Activated naive CD4-positive, alpha-beta T cell treated with anti-CD3 and anti-CD28 coated beads, Interleukin-2, amount 10 ng/mL, durations not matched to agents 7 days and 5 days (primary cell): ENCODE measurements around the gene SESN1.

Experiments used
- CTCF ChIA-PET: fragments of 350-600 bp; sonication (Branson Sonifier 250); formaldehyde crosslinking; loops from one replicate; lab custom pipeline; 2021; ENCODE audit warnings: antibody characterized with exemption; lab: Charles Lee
- DNase-seq: peaks from one replicate; pipeline ENCODE4 v3.0.0-alpha.2; 2020
- H3K27ac Mint-ChIP-seq: one replicate; pipeline ENCODE4 v1.8.0; 2021; ENCODE audit warnings: mild to moderate bottlenecking, moderate library complexity, mixed read lengths
- H3K27me3 Mint-ChIP-seq: one replicate; pipeline ENCODE4 v1.8.0; 2021; ENCODE audit warnings: mild to moderate bottlenecking, mixed read lengths
- H3K36me3 Mint-ChIP-seq: one replicate; pipeline ENCODE4 v1.8.0; 2021; ENCODE audit warnings: mixed read lengths
- H3K4me1 Mint-ChIP-seq: one replicate; pipeline ENCODE4 v1.8.0; 2021; ENCODE audit warnings: mixed read lengths
- H3K4me3 Mint-ChIP-seq: one replicate; pipeline ENCODE4 v1.8.0; 2021; ENCODE audit warnings: mild to moderate bottlenecking, moderate library complexity, mixed read lengths
- H3K9me3 Mint-ChIP-seq: one replicate; pipeline ENCODE4 v1.8.0; 2021; ENCODE audit warnings: mixed read lengths

SESN1 gene

GRCh38 chr6:109048670-109049415, 45.8 kb downstream of the SESN1 start:
- CTCF ChIA-PET: interaction anchor here (1.8 kb wide), 1 partner anchor 134 kb away, joined by 7 read pairs; no protein-coding TSS in a partner anchor

DNA sequence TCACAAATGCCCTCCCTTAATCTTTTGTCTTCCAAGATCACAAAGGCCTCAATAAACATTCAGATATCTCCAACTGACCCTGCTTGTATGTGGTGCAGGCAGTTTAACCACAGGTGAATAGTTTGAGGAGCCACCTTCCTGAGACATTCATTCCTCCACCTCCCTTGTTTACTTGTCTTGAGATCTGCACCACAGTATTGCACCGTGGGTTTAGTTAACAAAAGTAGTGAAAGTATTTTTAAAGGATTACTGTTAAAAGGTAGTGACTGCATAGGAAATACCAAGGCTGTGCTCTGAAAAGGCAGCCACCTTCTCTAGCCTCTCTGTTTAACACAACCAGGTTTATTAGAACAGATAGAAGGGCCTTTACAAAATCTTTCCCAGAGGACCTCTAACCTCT, 46.5 kb downstream of the SESN1 start:
- H3K9me3 Mint-ChIP-seq: no peaks in the 10 kb centered on the region
- CTCF ChIA-PET: no interaction called here
- H3K36me3 Mint-ChIP-seq: no peaks in the 10 kb centered on the region
- no peak overlapping the region for H3K4me3 Mint-ChIP-seq
- no peaks in the 10 kb centered on the region for H3K27me3 Mint-ChIP-seq
- no peaks in the 10 kb centered on the region for H3K4me1 Mint-ChIP-seq
- no peak overlapping the region for H3K27ac Mint-ChIP-seq
- no peak for DNase-seq

More at GRCh38 chr6:109048670-109049415, 45.8 kb downstream of the SESN1 start:
- DNase-seq: no peak
- Mint-ChIP-seq H3K27ac (no peak overlapping the region), H3K4me3 (no peak overlapping the region), H3K9me3 (no peaks in the 10 kb centered on the region), H3K4me1 (no peaks in the 10 kb centered on the region), H3K27me3 (no peaks in the 10 kb centered on the region), H3K36me3 (no peaks in the 10 kb centered on the region)

DNA sequence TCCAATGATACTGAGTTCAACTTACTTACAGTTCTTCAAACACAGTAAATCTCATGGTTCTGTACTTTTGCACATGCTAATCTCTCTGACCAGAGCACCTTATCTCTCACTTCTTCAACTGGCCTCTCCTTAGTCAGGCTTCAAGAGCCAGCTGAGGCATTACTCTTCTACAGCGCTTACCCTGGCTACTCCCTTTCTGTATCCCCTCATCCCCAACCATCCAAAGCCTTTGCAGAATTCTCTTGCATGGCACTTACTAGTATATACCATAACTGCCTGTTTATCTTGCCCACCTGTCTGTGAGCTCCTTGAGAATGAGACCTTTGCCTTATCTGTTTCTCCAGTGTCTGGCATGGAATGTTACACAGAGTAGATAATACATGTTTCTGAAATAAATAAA, 49.2 kb downstream of the SESN1 start:
- no peak overlapping the region for H3K27ac Mint-ChIP-seq
- no peaks in the 10 kb centered on the region for H3K9me3 Mint-ChIP-seq
- no peaks in the 10 kb centered on the region for H3K36me3 Mint-ChIP-seq
- no peaks in the 10 kb centered on the region for H3K4me1 Mint-ChIP-seq
- no peak for DNase-seq
- CTCF ChIA-PET: no interaction called here
- peaks cover 4% of the 10 kb centered on the region for H3K27me3 Mint-ChIP-seq
- no peak overlapping the region for H3K4me3 Mint-ChIP-seq

DNA sequence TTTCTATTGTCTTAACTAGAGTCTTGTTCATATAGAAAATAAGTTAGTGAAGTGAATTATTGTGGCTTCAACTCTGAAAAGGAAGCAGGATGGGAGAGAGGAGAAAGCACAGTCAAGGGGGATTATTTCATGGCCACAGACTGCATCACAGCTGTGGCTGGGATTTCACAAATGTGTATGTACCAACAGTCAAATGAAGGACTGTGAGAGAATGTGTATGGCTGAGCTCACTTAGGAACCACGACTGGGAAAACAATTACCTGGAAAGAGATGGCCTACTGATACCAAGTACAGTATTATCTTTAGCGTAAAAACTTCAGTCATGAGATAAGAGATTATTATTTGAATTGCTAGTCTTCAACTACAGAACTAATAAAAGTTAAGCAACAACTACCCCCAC, 54.9 kb downstream of the SESN1 start:
- CTCF ChIA-PET: no interaction called here

GRCh38 chr6:109038837-109039398, 55.7 kb downstream of the SESN1 start:
- DNase-seq: no peak
- no peaks in the 10 kb centered on the region for H3K36me3 Mint-ChIP-seq
- peaks cover 21% of the 10 kb centered on the region for H3K4me1 Mint-ChIP-seq
- H3K27me3 Mint-ChIP-seq: peaks cover 16% of the 10 kb centered on the region
- no peak overlapping the region for H3K4me3 Mint-ChIP-seq
- H3K27ac Mint-ChIP-seq: no peak overlapping the region
- no peaks in the 10 kb centered on the region for H3K9me3 Mint-ChIP-seq
- CTCF ChIA-PET: interaction anchor here (0.6 kb wide), 2 partner anchors 35 to 234 kb away, joined by 3 read pairs; no protein-coding TSS in a partner anchor

More for the DNA sequence above, 54.9 kb downstream of the SESN1 start:
- H3K27ac Mint-ChIP-seq: no peak overlapping the region
- DNase-seq: no peak
- H3K27me3 Mint-ChIP-seq: peaks cover 16% of the 10 kb centered on the region
- no peaks in the 10 kb centered on the region for H3K9me3 Mint-ChIP-seq
- no peaks in the 10 kb centered on the region for H3K36me3 Mint-ChIP-seq
- no peak overlapping the region for H3K4me3 Mint-ChIP-seq
- peaks cover 21% of the 10 kb centered on the region for H3K4me1 Mint-ChIP-seq

DNA sequence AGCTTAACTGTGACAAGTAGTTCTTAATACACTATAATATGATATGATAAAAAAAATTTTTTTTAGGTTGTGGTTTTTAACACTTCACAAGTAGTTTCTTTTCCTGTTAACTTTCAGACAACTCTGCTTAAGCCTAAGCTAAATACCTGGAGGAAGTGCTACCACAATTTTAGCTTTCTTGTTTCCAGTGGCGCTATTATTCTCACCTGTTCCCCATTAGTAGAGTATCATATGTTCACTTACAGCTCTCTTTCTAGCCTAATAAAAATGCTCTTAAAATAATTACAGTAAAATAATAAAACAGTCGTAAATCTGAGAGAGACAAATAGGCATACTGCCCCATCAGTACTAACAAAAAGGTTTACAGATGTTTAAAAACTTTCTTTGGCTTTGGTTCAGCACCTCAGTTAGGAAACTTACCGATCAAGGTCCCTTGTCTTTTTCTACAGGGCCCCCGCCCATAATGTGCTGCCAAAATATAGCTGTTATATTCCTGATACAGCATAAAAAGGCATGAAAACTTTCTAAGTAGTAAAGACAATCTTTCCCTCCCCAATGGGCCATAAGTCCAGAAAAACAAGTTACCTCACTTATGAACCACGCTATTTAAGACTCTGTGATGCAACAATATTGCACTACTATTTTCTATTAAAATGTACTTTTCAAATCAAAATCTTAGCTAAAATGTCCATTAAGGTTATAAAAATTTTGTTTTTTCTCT, 57.9 kb downstream of the SESN1 start:
- H3K36me3 Mint-ChIP-seq: no peaks in the 10 kb centered on the region
- CTCF ChIA-PET: interaction anchor here (0.8 to 1.4 kb wide), 3 partner anchors 22 to 122 kb away, joined by 3 to 7 read pairs (median 3); no protein-coding TSS in a partner anchor
- no peak overlapping the region for H3K4me3 Mint-ChIP-seq
- H3K4me1 Mint-ChIP-seq: peaks cover 21% of the 10 kb centered on the region
- no peak overlapping the region for H3K27ac Mint-ChIP-seq
- H3K27me3 Mint-ChIP-seq: peaks cover 11% of the 10 kb centered on the region
- no peak for DNase-seq
- H3K9me3 Mint-ChIP-seq: no peaks in the 10 kb centered on the region

DNA sequence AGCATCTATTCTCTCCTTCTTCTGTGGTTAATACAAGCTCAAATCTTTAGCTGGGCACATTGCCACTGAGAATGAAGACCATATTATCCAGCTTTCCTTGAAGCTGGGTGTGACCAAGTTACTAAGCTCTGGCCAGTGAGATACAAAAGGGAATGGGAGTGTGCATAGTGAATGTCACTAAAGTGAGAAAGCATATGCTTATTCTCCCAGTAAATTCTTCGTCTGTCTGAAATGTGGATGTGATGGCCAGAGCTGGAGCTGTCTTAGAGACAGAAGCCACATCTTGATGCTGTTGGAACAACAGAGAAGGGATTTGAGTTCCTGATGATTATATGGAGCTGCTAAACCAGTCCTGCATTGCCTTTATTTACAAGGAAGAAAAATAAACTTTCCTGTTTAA, 60.1 kb downstream of the SESN1 start:
- H3K27me3 Mint-ChIP-seq: peaks cover 12% of the 10 kb centered on the region
- peaks cover 21% of the 10 kb centered on the region for H3K4me1 Mint-ChIP-seq
- H3K36me3 Mint-ChIP-seq: no peaks in the 10 kb centered on the region
- no peak for DNase-seq
- H3K9me3 Mint-ChIP-seq: no peaks in the 10 kb centered on the region
- CTCF ChIA-PET: no interaction called here
- H3K27ac Mint-ChIP-seq: no peak overlapping the region
- no peak overlapping the region for H3K4me3 Mint-ChIP-seq

DNA sequence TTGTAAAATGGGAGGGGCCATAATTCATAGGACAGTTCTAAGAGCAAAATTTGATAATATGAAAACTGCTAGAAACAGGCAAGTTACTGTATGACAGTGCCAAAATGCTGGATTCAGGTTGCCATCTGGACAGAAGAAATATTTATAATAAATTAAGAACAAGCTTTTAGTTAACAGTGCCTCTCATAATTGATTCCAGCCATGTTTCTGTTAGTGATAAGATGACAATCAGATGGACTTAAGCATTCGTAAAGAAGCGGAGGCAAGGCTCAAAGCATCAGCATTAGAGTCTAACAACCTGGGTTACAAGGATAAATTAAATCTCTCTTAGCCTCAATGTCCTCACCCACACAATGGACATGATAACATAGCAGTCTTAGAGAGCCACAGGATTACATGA, 61.0 kb downstream of the SESN1 start:
- Mint-ChIP-seq H3K27ac (no peak overlapping the region), H3K36me3 (no peaks in the 10 kb centered on the region), H3K9me3 (no peaks in the 10 kb centered on the region), H3K27me3 (peaks cover 10% of the 10 kb centered on the region), H3K4me3 (no peak overlapping the region), H3K4me1 (peaks cover 23% of the 10 kb centered on the region)
- CTCF ChIA-PET: no interaction called here
- no peak for DNase-seq

DNA sequence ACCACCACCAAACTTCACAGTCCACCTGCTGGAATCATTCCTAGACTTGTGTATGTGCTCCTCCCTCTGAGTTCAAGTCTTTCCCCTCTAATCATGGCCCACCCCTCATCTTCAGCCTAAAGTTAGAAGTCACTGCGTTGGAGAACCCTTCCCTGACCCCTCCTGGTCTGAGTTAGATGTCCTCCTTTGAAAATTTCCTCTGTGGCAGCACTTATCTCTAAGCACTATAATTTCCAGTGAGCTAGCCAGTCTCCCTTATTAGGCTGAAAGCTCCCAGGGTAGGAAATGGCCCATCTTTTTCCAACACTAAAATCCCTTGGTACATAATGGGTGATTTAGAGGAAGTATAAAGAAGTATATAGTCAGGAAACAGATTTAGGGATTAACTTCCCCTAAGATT, 63.2 kb downstream of the SESN1 start:
- peaks cover 4% of the 10 kb centered on the region for H3K27me3 Mint-ChIP-seq
- no peak overlapping the region for H3K27ac Mint-ChIP-seq
- peaks cover 13% of the 10 kb centered on the region for H3K4me1 Mint-ChIP-seq
- CTCF ChIA-PET: no interaction called here
- H3K36me3 Mint-ChIP-seq: no peaks in the 10 kb centered on the region
- no peaks in the 10 kb centered on the region for H3K9me3 Mint-ChIP-seq
- H3K4me3 Mint-ChIP-seq: no peak overlapping the region
- DNase-seq: no peak

DNA sequence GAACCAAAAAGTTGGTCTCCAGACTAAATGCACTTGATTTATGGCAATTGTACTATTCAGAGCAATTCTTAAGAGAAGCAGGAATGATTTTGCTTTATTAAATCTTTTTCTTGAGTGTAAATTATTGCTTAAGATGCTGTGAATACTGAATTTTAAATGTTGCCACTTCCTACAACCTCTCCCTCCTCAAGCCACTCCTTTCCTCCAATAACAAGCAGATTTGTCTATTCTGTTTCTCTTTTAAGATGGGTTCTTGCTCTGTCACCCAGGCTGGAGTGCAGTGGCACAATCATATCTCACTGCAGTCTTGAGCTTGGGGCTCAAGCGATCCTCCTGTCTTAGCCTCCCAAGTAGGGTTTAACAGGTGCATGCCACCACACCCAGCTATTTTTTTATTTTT, 65.3 kb downstream of the SESN1 start:
- Mint-ChIP-seq H3K9me3 (no peaks in the 10 kb centered on the region), H3K36me3 (no peaks in the 10 kb centered on the region), H3K27ac (peak overlapping the region; percentile 58), H3K4me1 (peaks cover 12% of the 10 kb centered on the region), H3K27me3 (peaks cover 4% of the 10 kb centered on the region), H3K4me3 (no peak overlapping the region)
- CTCF ChIA-PET: interaction anchor here (1.5 kb wide), 1 partner anchor 12 kb away, joined by 3 read pairs; no protein-coding TSS in a partner anchor
- DNase-seq: no peak

DNA sequence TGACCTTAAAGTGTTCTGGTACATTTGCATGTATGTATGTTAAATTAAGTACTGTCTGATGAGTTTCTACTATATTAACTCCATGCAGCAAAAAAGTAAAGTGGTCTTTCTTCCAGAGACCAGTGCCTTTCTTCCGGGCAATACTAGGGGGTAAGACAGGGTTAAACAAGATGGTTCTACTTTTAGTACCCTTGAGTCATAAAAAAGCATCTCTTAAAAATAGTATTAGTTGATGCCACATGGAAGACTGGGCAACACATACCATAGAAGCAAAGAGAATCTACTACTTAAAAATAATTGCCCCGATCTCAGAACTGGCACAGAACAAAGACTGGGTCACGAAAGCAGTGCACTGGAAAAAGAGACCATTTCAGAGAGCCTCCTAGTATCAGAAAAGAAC, 66.2 kb downstream of the SESN1 start:
- no peak for DNase-seq
- no peak overlapping the region for H3K4me3 Mint-ChIP-seq
- peaks cover 12% of the 10 kb centered on the region for H3K4me1 Mint-ChIP-seq
- H3K27ac Mint-ChIP-seq: no peak overlapping the region
- H3K27me3 Mint-ChIP-seq: peaks cover 4% of the 10 kb centered on the region
- CTCF ChIA-PET: interaction anchor here (1.0 kb wide), 1 partner anchor 15 kb away, joined by 3 read pairs; no protein-coding TSS in a partner anchor
- H3K9me3 Mint-ChIP-seq: no peaks in the 10 kb centered on the region
- H3K36me3 Mint-ChIP-seq: no peaks in the 10 kb centered on the region

DNA sequence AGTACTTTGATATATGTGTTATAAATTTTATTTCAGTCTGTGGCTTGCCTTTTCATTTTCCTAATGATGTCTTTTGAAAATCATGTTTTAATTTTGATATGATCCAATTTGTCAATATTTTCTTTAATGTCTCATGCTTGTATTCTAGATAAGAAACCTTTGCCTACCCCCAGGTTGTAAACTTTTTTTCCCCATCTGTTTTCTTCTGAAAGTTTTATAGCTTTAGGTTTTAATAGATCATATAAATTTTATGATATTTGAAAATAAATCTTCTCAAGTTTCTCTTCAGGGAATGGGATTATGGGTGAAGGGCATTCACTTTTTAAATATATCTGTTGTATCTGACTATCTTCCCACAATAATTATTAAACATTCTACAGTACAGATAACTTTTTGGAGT, 66.7 kb downstream of the SESN1 start:
- Mint-ChIP-seq H3K4me3 (no peak overlapping the region), H3K9me3 (no peaks in the 10 kb centered on the region)

GRCh38 chr6:109025639-109026038, 69.0 kb downstream of the SESN1 start:
- Mint-ChIP-seq H3K9me3 (no peaks in the 10 kb centered on the region), H3K36me3 (no peaks in the 10 kb centered on the region), H3K27ac (no peak overlapping the region), H3K4me1 (peaks cover 12% of the 10 kb centered on the region), H3K27me3 (peaks cover 4% of the 10 kb centered on the region), H3K4me3 (no peak overlapping the region)
- CTCF ChIA-PET: no interaction called here
- DNase-seq: no peak

More for the DNA sequence above, 66.7 kb downstream of the SESN1 start:
- Mint-ChIP-seq H3K27me3 (peaks cover 4% of the 10 kb centered on the region), H3K4me1 (peaks cover 12% of the 10 kb centered on the region), H3K27ac (no peak overlapping the region), H3K36me3 (no peaks in the 10 kb centered on the region)
- DNase-seq: no peak
- CTCF ChIA-PET: interaction anchor here (1.0 kb wide), 1 partner anchor 15 kb away, joined by 3 read pairs; no protein-coding TSS in a partner anchor

DNA sequence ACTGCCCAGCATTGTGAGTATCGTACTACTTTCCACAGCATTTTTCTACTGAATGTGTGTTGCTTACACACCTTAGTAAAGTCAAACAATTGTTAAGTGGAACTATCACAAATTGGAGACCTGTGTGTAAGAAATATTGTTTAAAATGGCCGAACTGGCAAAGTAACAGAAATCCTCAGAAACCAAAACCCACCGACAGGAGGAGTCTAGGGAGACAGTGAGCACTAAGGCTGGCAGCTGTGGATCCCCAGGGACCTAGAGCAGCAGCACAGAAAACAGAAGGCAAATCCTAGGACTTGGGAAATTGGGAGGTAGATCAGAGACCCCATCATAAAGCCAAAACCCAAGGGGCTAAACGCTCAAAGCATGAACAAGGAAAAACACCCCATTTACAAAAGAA, 69.9 kb downstream of the SESN1 start:
- no peaks in the 10 kb centered on the region for H3K36me3 Mint-ChIP-seq
- H3K27me3 Mint-ChIP-seq: peaks cover 4% of the 10 kb centered on the region
- no peak overlapping the region for H3K27ac Mint-ChIP-seq
- no peaks in the 10 kb centered on the region for H3K9me3 Mint-ChIP-seq
- no peak overlapping the region for H3K4me3 Mint-ChIP-seq
- CTCF ChIA-PET: no interaction called here
- no peak for DNase-seq
- peaks cover 14% of the 10 kb centered on the region for H3K4me1 Mint-ChIP-seq
